Measurements from ENCODE around the gene ANO4.

DNA sequence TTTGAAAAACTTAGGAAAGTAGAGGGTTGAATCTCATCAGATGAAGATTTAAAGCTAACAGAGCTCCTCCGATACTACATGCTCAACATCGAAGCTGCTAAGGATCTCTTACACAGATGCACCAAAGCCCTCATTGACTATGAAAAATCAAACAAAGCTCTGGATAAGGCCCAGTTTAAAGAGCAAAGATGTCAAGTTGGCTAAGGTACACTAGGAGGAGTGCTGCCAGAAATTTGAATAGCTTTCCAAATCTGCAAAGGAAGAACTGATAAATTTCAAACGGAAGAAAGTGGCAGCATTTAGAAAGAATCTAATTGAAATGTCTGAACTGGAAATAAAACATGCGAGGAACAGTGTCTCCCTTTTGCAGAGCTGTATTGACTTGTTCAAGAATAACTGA is 274.3 kb downstream of the ANO4 start:
- TF ChIP-seq, protein P1, sequence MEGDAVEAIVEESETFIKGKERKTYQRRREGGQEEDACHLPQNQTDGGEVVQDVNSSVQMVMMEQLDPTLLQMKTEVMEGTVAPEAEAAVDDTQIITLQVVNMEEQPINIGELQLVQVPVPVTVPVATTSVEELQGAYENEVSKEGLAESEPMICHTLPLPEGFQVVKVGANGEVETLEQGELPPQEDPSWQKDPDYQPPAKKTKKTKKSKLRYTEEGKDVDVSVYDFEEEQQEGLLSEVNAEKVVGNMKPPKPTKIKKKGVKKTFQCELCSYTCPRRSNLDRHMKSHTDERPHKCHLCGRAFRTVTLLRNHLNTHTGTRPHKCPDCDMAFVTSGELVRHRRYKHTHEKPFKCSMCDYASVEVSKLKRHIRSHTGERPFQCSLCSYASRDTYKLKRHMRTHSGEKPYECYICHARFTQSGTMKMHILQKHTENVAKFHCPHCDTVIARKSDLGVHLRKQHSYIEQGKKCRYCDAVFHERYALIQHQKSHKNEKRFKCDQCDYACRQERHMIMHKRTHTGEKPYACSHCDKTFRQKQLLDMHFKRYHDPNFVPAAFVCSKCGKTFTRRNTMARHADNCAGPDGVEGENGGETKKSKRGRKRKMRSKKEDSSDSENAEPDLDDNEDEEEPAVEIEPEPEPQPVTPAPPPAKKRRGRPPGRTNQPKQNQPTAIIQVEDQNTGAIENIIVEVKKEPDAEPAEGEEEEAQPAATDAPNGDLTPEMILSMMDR (IDR thresholded peaks at IDR 0.05; ENCODE audit: insufficient read depth, low read length, poor library complexity, severe bottlenecking), result no peak
- no peak for TF ChIP-seq EZH2phosphoT487 (conservative IDR thresholded peaks at IDR 0.05; ENCODE audit: low read length)

Data from SU-DHL-6 (cell line).